K562 (cell line): ENCODE results near the gene SHISA5. TPM values are rescaled to one million over a fixed set of nuclear protein-coding genes. Genes with fewer than 3 reads are reported as not detected.

Experiments
- ATAC-seq: fragments of 200-7000 bp; cut with Tn5 transposase; 3 replicates; pipeline ENCODE4 v1.9.1; 2020; ENCODE audit warnings: moderate library complexity
- BruUV-seq: library from RNA; stranded (reverse); fragments of 400-500 nt; replicated peaks from 2 replicates; lab custom pipeline; 2021; lab: Mats Ljungman, UMichigan
- CTCF ChIA-PET: fragments of 300-600 bp; formaldehyde crosslinking; extraction: SDS; loops from one replicate; lab custom pipeline; 2021; ENCODE audit warnings: low intra/inter-chr PET ratio; lab: Yijun Ruan, JAX
- POLR2A ChIA-PET: fragments of 300-600, 350-650 bp; sonication (Branson Sonifier 250); formaldehyde crosslinking; extraction: SDS; loops from one replicate; lab custom pipeline; 2021; ENCODE audit warnings: antibody characterized with exemption, inconsistent platforms; lab: Yijun Ruan, JAX
- DNase-seq, 4 experiments: peaks; one replicate each; pipeline versions ENCODE4 v3.0.0 to v3.0.0-alpha.2; 2011 to 2018; ENCODE audit warnings: low spot score in 3 of 4, mixed read lengths in 3 of 4; ENCODE audit errors: extremely low read depth in 1 of 4
- FAIRE-seq: peaks from 2 replicates; lab custom pipeline; 2011; peaks lifted over from hg19 to GRCh38; lab: Jason Lieb, UNC
- H2AFZ ChIP-seq: 2 replicates; pipeline ENCODE4 v1.6.0; 2011; ENCODE audit warnings: low read depth, low read length, control low read depth, inconsistent platforms
- H3K27ac ChIP-seq: fragments of 200-600 bp; 3 replicates; pipeline ENCODE4 v1.8.0; 2011; ENCODE audit warnings: low read depth, mild to moderate bottlenecking, control low read depth, inconsistent platforms, low read length, moderate library complexity, mixed read lengths; ENCODE audit errors: extremely low read depth
- H3K27me3 ChIP-seq, 2 experiments: fragments of 300-600 bp in 1 of 2; 2 replicates in 1 of 2; 3 replicates in 1 of 2; pipeline versions ENCODE4 v1.6.0 to v1.8.0; 2011; ENCODE audit warnings: inconsistent platforms in 2 of 2, low read length in 2 of 2, mild to moderate bottlenecking in 1 of 2, mixed read lengths in 1 of 2, moderate library complexity in 1 of 2; ENCODE audit not compliant: control insufficient read depth in 2 of 2, insufficient read depth in 2 of 2
- H3K36me3 ChIP-seq: fragments of 300-600 bp; 3 replicates; pipeline ENCODE4 v1.8.0; 2011; ENCODE audit warnings: mild to moderate bottlenecking, low read length, inconsistent platforms; ENCODE audit not compliant: control insufficient read depth, insufficient read depth
- H3K4me1 ChIP-seq, 2 experiments: fragments of 200-600 bp in 1 of 2; replicated peaks in 1 of 2; 2 replicates in 1 of 2; 3 replicates in 1 of 2; pipeline versions ENCODE4 v1.5.1 to v1.8.0; 2011; ENCODE audit warnings: inconsistent platforms in 2 of 2, low read length in 2 of 2, mild to moderate bottlenecking in 1 of 2, mixed read lengths in 1 of 2, moderate library complexity in 1 of 2; ENCODE audit not compliant: control insufficient read depth in 2 of 2, insufficient read depth in 2 of 2
- H3K4me2 ChIP-seq: 2 replicates; pipeline ENCODE4 v1.6.1; 2011; ENCODE audit warnings: low read length, control low read depth, inconsistent platforms, mixed read lengths; ENCODE audit not compliant: insufficient read depth
- H3K4me3 ChIP-seq: fragments of 200-600 bp; sonication (generic), shearing (Covaris generic); 2 replicates; pipeline ENCODE4 v1.5.1; 2016; ENCODE audit warnings: control low read depth, inconsistent platforms
- H3K79me2 ChIP-seq: fragments of 200-600 bp; 3 replicates; pipeline ENCODE4 v1.8.0; 2011; ENCODE audit warnings: low read length, inconsistent platforms; ENCODE audit not compliant: control insufficient read depth, insufficient read depth
- H3K9ac ChIP-seq, 2 experiments: 2 replicates each; pipeline versions ENCODE4 v1.6.0 to v1.6.1; 2011; ENCODE audit warnings: low read depth in 2 of 2, low read length in 2 of 2, control low read depth in 1 of 2, inconsistent platforms in 1 of 2, mild to moderate bottlenecking in 1 of 2, mixed read lengths in 1 of 2; ENCODE audit not compliant: insufficient read depth in 1 of 2
- H3K9me1 ChIP-seq: one replicate; pipeline ENCODE4 v1.6.0; 2011; ENCODE audit warnings: inconsistent platforms, mild to moderate bottlenecking, low read length, moderate library complexity; ENCODE audit not compliant: control insufficient read depth, insufficient read depth
- H3K9me3 ChIP-seq: replicated peaks from 2 replicates; pipeline ENCODE4 v1.5.1; 2011; ENCODE audit warnings: low read depth, low read length, inconsistent platforms; ENCODE audit not compliant: control insufficient read depth, insufficient read depth
- H4K20me1 ChIP-seq: replicated peaks from 2 replicates; pipeline ENCODE4 v1.6.1; 2011; ENCODE audit warnings: low read length, inconsistent platforms, mixed read lengths; ENCODE audit not compliant: control insufficient read depth, insufficient read depth
- CBX3 ChIP-seq, 2 experiments: IDR thresholded peaks; 1 replicate in 1 of 2; 2 replicates in 1 of 2; pipeline ENCODE4 v1.6.1; 2012; ENCODE audit warnings: inconsistent platforms in 2 of 2, low read length in 2 of 2, borderline replicate concordance in 1 of 2, control low read depth in 1 of 2
- CC2D1A ChIP-seq: fragments of 450-650 bp; IDR thresholded peaks from 2 replicates; pipeline ENCODE4 v1.6.1; 2017; ENCODE audit warnings: mild to moderate bottlenecking
- CREB1 ChIP-seq, 2 experiments: sonication (generic) in 1 of 2; formaldehyde crosslinking in 1 of 2; IDR thresholded peaks; 2 replicates each; pipeline versions ENCODE4 v1.6.1 to v1.8.0; 2012 to 2022; ENCODE audit warnings: inconsistent platforms in 1 of 2, mild to moderate bottlenecking in 1 of 2, missing genetic modification reagents in 1 of 2, moderate library complexity in 1 of 2
- CTCF ChIP-seq, 3 experiments: IDR thresholded peaks in 2 of 3; conservative IDR thresholded peaks in 1 of 3; 2 replicates each; pipeline ENCODE4 v1.5.1; 2011 to 2012; ENCODE audit warnings: low read length in 3 of 3, mild to moderate bottlenecking in 3 of 3, control low read depth in 2 of 3, improper control_type of control experiment in 1 of 3, inconsistent platforms in 1 of 3, low read depth in 1 of 3, mixed read lengths in 1 of 3, moderate library complexity in 1 of 3; ENCODE audit not compliant: insufficient read depth in 2 of 3
- JUND ChIP-seq, 2 experiments: IDR thresholded peaks; 2 replicates in 1 of 2; 3 replicates in 1 of 2; pipeline ENCODE4 v1.6.1; 2011; ENCODE audit warnings: borderline replicate concordance in 2 of 2, low read depth in 2 of 2, low read length in 2 of 2, improper control_type of control experiment in 1 of 2, missing biosample characterization in 1 of 2, missing genetic modification characterization in 1 of 2, missing genetic modification reagents in 1 of 2
- MYC ChIP-seq, 2 experiments: fragments of 250-450 bp in 1 of 2; sonication (Bioruptor Pico) in 1 of 2; IDR thresholded peaks; 2 replicates each; pipeline versions ENCODE4 v1.5.1 to v1.6.1; 2012 to 2021; ENCODE audit warnings: low read depth in 2 of 2, borderline replicate concordance in 1 of 2, improper control_type of control experiment in 1 of 2, low read length in 1 of 2, mild to moderate bottlenecking in 1 of 2, moderate library complexity in 1 of 2
- TBP ChIP-seq: optimal IDR thresholded peaks from 2 replicates; pipeline ENCODE3; 2011; ENCODE audit warnings: low read depth, low read length, improper control_type of control experiment
- XRCC5 ChIP-seq: fragments of 200-400 bp; formaldehyde crosslinking; IDR thresholded peaks from 2 replicates; pipeline ENCODE4 v1.6.1; 2017; ENCODE audit warnings: low read depth, mild to moderate bottlenecking, low read length
- ZNF384 ChIP-seq: IDR thresholded peaks from 2 replicates; pipeline ENCODE4 v1.6.1; 2012; ENCODE audit warnings: low read depth, low read length, improper control_type of control experiment
- whole genome bisulfite sequencing: fragments of 100-300 bp; shearing (Covaris generic); methylation state at CpG from one replicate; pipeline ENCODE4 v1.1.6; 2016; ENCODE audit warnings: low coverage, mixed read lengths; ENCODE audit not compliant: insufficient coverage; ENCODE audit errors: missing lambda C conversion rate; 5-methylcytosine and 5-hydroxymethylcytosine counted together
- in situ Hi-C: fragments of 300-500 bp; cut with MboI; formaldehyde crosslinking; loops from 4 replicates; pipeline ENCODE4 v1.15.0; 2018; ENCODE audit warnings: inconsistent platforms, mixed read lengths
- intact Hi-C: fragments of 100-400 bp; cut with micrococcal nuclease; formaldehyde crosslinking; loops from 2 replicates; pipeline ENCODE4 v1.14.2; 2022
- polyA plus RNA-seq, 8 experiments: library from polyadenylated mRNA; depleted of rRNA in 4 of 8; stranded (reverse) in 5 of 8; unstranded in 3 of 8; fragments of >200 nt; fragmentation: Nextera tagmentation in 2 of 8; fragmentation: Illumina TruSeq in 1 of 8; extraction: Ambion mirVana in 2 of 8; extraction: Trizol in 1 of 8; gene quantifications; 2 replicates each; pipeline versions ENCODE4 v1.2.1 to v1.2.3, GENCODE V29; 2011 to 2014; ENCODE audit warnings: inconsistent platforms in 1 of 8, missing spikeins in 1 of 8
- total RNA-seq, 7 experiments: library from RNA; depleted of rRNA in 6 of 7; stranded (reverse); fragments of >200 nt in 6 of 7; fragmentation: Illumina TruSeq in 2 of 7; extraction: Trizol in 2 of 7; gene quantifications; 2 replicates each; pipeline versions ENCODE4 v1.2.1 to v1.2.3, GENCODE V29; 2011 to 2021; ENCODE audit warnings: low replicate concordance in 1 of 7
- TF ChIP-seq, protein P1 (sequence below): sonication (generic); formaldehyde crosslinking; IDR thresholded peaks from 2 replicates; pipeline ENCODE4 v1.8.1; 2023; ENCODE audit warnings: mild to moderate bottlenecking, missing genetic modification reagents
- TF ChIP-seq, protein P2 (sequence below): fragments of 450-650 bp; formaldehyde crosslinking; IDR thresholded peaks from 2 replicates; pipeline ENCODE4 v1.4.0; 2020; ENCODE audit warnings: mild to moderate bottlenecking, moderate library complexity

SHISA5 gene
- total and polyA plus RNA-seq, 9 of the 15 experiments (the other 6 are each of a cell fraction or from before 2014, with no cell fraction given): 8.4 to 85.8 (median 56.1) TPM

GRCh38 chr3:48435774-48436476 is 68.0 kb downstream of the SHISA5 start:
- no TSS peak for BruUV-seq
- 27% methylated on average over 5 of the region's 7 CpGs for WGBS
- ChIA-PET CTCF (interaction anchor here (0.6 to 4.6 kb wide), 9 partner anchors 35 to 390 kb away, joined by 3 to 59 read pairs (median 4); no protein-coding TSS in a partner anchor), POLR2A (interaction anchor here (0.6 to 2.3 kb wide), 13 partner anchors 10 to 278 kb away, joined by 3 to 21 read pairs (median 4); partner anchors contain the start of genes ATRIP and CDC25A)
- peak overlapping the region in 1 of 2 experiments; percentile 46; a peak in 1 of 4 replicates for H3K9ac ChIP-seq
- no peaks in the 10 kb centered on the region; a peak in 1 of 5 replicates for H3K27me3 ChIP-seq
- intact Hi-C loops (loop anchor here (1.0 to 2.0 kb wide), 4 partner anchors 35 to 241 kb away; no protein-coding TSS in a partner anchor), in situ Hi-C loops (loop anchor here (5.0 to 10.0 kb wide), 4 partner anchors 34 to 241 kb away; no protein-coding TSS in a partner anchor)
- H3K36me3 ChIP-seq: peaks cover 32% of the 10 kb centered on the region; the same call in 2 of the 3 replicates
- no peak overlapping the region for H3K4me2 ChIP-seq
- no peaks in the 10 kb centered on the region for H3K9me3 ChIP-seq
- H2AFZ ChIP-seq: no peak overlapping the region
- peak; percentile 75 for ATAC-seq
- peaks cover 6% of the 10 kb centered on the region for H3K9me1 ChIP-seq
- H3K79me2 ChIP-seq: peaks cover 23% of the 10 kb centered on the region
- no peak overlapping the region for H3K4me3 ChIP-seq
- DNase-seq: peak; percentile 61 to 87 (median 72)
- peaks cover 14 to 16% of the 10 kb centered on the region in 2 experiments; a peak in 3 of 5 replicates for H3K4me1 ChIP-seq
- H4K20me1 ChIP-seq: no peaks in the 10 kb centered on the region
- H3K27ac ChIP-seq: no peak overlapping the region
- peak; percentile 94 for FAIRE-seq
- TF ChIP-seq CC2D1A: peak; percentile 74; the same call in 1 of the 2 replicates
- peak; percentile 93 for TF ChIP-seq XRCC5
- peak; percentile 20 for TF ChIP-seq TBP
- TF ChIP-seq, protein P1, sequence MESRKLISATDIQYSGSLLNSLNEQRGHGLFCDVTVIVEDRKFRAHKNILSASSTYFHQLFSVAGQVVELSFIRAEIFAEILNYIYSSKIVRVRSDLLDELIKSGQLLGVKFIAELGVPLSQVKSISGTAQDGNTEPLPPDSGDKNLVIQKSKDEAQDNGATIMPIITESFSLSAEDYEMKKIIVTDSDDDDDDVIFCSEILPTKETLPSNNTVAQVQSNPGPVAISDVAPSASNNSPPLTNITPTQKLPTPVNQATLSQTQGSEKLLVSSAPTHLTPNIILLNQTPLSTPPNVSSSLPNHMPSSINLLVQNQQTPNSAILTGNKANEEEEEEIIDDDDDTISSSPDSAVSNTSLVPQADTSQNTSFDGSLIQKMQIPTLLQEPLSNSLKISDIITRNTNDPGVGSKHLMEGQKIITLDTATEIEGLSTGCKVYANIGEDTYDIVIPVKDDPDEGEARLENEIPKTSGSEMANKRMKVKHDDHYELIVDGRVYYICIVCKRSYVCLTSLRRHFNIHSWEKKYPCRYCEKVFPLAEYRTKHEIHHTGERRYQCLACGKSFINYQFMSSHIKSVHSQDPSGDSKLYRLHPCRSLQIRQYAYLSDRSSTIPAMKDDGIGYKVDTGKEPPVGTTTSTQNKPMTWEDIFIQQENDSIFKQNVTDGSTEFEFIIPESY (CRISPR knock-in tag): peak; percentile 53; the same call in 1 of the 2 replicates
- 0 out of 3 replicates have a peak, but pooled peaks of 1 of the 2 experiments have one; percentile 13 for TF ChIP-seq CBX3 (IDR thresholded peaks at IDR 0.05; ENCODE audit: borderline replicate concordance in 1 of 2, low read length in 2 of 2)
- TF ChIP-seq ZNF384: 0 out of 2 replicates have a peak, but pooled peaks have one; percentile 16
- TF ChIP-seq, protein P2, sequence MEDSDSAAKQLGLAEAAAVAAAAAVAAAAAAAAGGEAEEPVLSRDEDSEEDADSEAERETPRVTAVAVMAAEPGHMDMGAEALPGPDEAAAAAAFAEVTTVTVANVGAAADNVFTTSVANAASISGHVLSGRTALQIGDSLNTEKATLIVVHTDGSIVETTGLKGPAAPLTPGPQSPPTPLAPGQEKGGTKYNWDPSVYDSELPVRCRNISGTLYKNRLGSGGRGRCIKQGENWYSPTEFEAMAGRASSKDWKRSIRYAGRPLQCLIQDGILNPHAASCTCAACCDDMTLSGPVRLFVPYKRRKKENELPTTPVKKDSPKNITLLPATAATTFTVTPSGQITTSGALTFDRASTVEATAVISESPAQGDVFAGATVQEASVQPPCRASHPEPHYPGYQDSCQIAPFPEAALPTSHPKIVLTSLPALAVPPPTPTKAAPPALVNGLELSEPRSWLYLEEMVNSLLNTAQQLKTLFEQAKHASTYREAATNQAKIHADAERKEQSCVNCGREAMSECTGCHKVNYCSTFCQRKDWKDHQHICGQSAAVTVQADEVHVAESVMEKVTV (CRISPR knock-in tag): peak; percentile 89
- TF ChIP-seq CREB1 (IDR thresholded peaks at IDR 0.05): no peak
- 0 out of 2 replicates have a peak, but pooled peaks have one; percentile 20 for TF ChIP-seq CREB1 (CRISPR knock-in tag; IDR thresholded peaks at IDR 0.05)
- 0 out of 2 replicates have a peak, but pooled peaks have one; percentile 16 for TF ChIP-seq MYC (IDR thresholded peaks at IDR 0.05; ENCODE audit: low read depth, low read length)
- no peak for TF ChIP-seq MYC (CRISPR knock-in tag; IDR thresholded peaks at IDR 0.05; ENCODE audit: borderline replicate concordance, low read depth)
- TF ChIP-seq CTCF (IDR thresholded peaks at IDR 0.05 in 2 of 3, conservative IDR thresholded peaks at IDR 0.05 in 1 of 3; ENCODE audit: insufficient read depth in 2 of 3, low read depth in 1 of 3, low read length in 3 of 3): peak; percentile 99 to 100 (median 100)
- peak; percentile 40; the same call in 1 of the 2 replicates for TF ChIP-seq JUND (IDR thresholded peaks at IDR 0.05; ENCODE audit: borderline replicate concordance, low read depth, low read length)
- no peak for TF ChIP-seq JUND (tag; IDR thresholded peaks at IDR 0.05; ENCODE audit: borderline replicate concordance, low read depth, low read length)
